Measurements from ENCODE around the gene SERPINH1.

DNA sequence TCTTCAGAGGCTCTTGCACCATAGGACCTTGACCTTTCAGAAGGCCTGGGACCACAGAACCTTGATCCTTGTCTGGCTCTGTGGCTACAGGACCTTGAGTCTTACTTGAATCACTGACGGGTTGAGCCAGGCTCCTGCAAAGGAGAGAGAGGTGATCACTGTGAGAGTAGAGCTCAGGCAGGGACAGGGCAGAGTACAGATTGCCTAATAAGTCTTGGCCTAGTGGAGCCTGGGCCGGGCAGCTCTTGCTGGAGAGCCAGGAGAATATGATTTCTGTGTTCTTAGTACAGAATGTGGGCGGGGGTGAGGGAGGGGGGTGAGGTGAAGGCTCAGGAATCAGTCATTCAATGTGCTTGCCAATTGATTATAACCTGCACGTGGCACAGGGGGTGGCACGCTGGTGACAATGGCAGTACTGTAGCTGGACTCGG is 26.0 kb downstream of the SERPINH1 start:
- TF ChIP-seq NFIC (IDR thresholded peaks at IDR 0.05) (no peak), EP300 (IDR thresholded peaks at IDR 0.05; ENCODE audit: borderline replicate concordance) (no peak), RAD21 (IDR thresholded peaks at IDR 0.05; ENCODE audit: low read depth) (no peak), TEAD4 (IDR thresholded peaks at IDR 0.05) (no peak), TAF1 (IDR thresholded peaks at IDR 0.05; ENCODE audit: low read depth) (no peak), TCF12 (IDR thresholded peaks at IDR 0.05; ENCODE audit: low read depth) (no peak), YY1 (IDR thresholded peaks at IDR 0.05; ENCODE audit: low read depth) (no peak), FOXM1 (IDR thresholded peaks at IDR 0.05; ENCODE audit: borderline replicate concordance, low read depth) (no peak), REST (IDR thresholded peaks at IDR 0.05; ENCODE audit: low read depth) (no peak), EGR1 (IDR thresholded peaks at IDR 0.05) (no peak)
- TF ChIP-seq, protein P1, sequence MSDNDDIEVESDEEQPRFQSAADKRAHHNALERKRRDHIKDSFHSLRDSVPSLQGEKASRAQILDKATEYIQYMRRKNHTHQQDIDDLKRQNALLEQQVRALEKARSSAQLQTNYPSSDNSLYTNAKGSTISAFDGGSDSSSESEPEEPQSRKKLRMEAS (IDR thresholded peaks at IDR 0.05) = no peak
- TF ChIP-seq, protein P2, sequence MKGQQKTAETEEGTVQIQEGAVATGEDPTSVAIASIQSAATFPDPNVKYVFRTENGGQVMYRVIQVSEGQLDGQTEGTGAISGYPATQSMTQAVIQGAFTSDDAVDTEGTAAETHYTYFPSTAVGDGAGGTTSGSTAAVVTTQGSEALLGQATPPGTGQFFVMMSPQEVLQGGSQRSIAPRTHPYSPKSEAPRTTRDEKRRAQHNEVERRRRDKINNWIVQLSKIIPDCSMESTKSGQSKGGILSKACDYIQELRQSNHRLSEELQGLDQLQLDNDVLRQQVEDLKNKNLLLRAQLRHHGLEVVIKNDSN (IDR thresholded peaks at IDR 0.05) = no peak
